ENCODE measurements around the gene COMMD3.
"Not testable (repeated sequence)": the region's sequence is repeated elsewhere in the genome, so short reads cannot be mapped to it uniquely, and the experiment has no call there.

The COMMD3 gene

DNA sequence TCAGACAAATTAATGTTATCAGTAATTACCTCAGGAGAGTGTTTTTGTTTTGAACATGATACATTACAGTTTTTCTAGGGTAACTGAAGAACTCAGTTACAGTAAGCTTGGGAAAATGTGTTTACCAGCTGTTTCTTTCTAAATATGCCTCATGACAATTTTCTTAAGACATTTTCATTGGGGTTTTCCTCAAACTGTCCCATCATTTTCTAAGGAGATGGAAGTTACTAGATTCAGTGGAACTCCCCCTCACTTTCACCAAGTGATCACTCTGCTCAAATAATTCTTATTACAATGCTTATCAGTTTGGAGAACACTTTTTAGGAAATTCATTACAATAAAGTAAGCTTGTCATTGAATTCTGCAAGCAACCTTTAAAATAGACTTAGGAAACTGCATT lies 22.7 kb downstream of the COMMD3 start:
- DNase-seq (ENCODE audit: low read depth) = no peak

DNA sequence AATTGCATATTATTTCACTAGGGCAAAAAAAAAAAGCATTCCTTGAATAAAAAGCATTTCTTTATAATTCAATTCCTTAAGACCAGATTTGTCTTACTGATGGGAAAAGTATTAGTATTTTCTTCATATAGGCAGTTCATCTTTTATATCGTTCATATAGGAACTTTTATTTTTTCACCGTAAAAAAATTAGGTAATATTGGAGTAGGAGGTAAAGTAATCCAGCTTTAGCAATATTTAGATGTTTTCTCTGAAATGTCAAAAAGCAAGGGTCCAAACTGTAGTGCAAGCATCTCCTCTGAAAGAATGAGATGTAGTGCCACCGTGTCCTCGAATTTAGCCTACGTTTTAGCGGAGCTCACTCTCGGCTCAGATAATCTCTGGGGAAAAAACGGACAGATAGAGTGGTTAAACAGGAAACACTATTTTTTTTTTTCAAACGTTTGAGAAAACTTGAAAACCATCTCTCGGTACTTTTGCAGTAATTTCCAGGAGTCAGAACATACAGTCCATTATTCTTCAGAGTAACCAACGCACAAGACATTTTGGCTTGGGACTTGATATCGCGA lies 23.7 kb downstream of the COMMD3 start:
- no peak for DNase-seq (ENCODE audit: low read depth)

DNA sequence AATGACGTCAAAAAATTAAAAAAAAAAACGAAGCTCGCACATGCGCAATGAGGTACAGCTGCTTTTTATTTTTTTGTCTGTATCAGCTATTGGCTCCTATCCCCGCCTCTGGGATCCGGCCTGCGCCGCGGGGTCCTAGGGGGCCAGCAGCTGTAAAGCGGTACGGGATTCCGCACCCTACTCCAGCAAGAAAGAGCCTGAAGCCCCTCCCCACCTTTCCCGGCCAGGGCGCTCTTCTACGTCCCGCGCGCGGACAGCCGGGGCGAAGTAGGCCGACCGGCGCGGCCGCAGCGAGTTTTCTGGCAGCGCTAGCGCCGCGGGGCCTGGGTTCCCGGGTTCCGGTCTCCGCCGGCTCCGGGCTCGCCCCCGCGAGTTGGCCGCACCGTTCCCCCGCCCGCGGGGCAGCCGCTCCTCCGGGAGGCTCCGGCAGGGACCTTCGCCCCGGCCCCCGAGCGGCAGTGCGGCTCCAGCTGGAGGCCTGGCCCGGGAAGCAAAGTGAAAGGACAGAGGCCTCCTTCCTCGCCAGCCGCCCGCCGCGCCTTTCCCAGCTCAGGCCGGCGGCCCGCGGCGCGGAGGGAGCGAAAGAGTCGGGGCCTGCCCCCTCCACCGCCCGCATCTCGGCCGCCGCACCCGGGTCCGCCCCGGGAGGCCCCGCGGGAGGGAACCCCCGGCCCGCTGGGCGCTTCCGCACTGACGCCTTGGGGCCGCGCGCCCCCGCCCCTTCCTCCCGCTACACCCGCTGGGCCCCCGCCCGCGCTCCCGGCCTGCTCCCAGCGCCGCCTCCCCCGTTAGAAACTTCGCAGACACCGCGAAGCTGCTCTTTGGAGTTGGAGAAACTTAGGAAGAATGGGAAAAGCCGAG lies 24.4 kb downstream of the COMMD3 start:
- DNase-seq (ENCODE audit: low read depth) = no peak

DNA sequence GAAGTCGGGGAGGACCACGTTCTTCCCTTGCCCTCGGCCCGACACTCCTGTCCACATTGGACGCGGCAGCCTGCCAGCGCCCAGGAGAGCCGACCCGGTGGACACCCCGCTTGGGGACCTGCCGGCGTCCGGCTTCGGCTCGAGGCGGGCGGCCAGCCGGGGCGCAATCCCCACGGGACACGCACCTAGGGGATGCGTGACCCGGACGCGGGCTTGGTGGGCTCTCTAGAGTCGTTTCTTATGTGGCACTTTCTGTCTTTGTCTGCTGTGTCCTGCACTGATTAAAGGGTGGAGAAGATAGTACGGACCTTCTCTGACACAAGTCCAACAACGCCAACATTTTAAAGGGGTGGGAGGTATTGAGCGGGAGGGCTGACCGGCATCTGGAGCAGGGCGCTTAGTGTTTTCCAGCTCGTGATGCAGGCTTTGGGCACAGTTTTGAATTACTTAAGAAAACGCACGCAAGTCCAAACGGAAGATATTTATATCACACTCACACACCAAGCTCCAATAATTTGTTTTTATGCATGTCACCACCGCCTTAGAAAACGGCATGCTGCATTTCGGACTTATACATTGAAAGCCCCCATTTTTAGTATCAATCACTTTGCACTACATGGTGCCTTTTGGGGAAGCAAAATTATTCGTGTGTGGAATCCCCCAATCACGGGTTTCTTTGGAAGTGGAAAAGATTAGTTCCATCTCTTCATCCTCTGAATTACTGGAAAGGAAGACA lies 25.2 kb downstream of the COMMD3 start:
- DNase-seq (ENCODE audit: low read depth) = no peak

DNA sequence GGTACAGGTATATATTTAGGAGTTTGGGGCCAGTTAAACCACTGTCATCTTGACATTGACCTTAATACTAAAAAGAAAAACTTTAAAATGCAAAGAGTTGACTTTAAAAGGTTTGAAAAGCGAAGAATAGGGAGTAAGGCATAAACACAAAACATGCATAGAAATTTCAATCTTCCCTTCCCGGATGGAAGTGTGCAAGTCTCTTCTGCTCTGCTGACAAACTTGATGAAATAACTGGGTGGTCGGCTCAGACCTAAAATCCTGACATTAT lies 25.7 kb downstream of the COMMD3 start:
- no peak for DNase-seq (ENCODE audit: low read depth)

DNA sequence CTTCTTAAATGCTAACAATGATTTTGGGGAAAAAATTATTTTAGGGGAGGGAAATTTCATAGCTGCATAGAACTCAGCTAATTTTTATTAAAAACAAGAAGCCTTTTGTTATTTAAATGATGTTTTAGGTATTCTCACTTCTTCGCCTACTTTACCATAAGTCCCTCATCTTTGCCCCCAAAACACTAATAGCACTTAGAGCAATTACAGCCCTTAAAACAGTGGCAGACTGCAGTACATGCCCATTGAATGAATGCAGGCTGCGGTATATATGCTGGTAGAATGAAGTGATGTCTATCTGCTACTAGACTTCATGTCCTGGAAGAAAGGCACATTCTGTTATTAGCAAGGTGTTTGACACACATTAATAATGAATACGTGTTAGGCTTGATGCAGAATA lies 26.2 kb downstream of the COMMD3 start:
- DNase-seq (ENCODE audit: low read depth) = no peak

DNA sequence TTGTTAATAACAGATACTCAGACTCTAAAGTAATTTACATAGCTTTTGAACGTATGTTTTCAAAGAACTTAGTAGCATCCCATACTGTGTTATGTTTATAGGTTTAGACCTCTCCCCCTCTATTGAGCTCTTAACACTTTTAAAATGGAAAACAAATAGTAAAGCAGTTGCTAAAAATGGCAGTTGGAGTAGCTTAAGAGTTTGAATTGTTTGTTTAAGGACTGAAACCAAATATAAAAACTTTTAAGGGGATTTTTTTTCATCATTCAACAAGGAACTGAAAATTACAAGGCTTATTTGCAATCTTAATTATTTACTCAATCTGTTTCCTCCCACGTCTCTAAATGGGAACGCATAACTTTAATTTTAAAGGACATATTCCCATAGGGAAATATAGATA lies 27.5 kb downstream of the COMMD3 start:
- DNase-seq (ENCODE audit: low read depth) = no peak

DNA sequence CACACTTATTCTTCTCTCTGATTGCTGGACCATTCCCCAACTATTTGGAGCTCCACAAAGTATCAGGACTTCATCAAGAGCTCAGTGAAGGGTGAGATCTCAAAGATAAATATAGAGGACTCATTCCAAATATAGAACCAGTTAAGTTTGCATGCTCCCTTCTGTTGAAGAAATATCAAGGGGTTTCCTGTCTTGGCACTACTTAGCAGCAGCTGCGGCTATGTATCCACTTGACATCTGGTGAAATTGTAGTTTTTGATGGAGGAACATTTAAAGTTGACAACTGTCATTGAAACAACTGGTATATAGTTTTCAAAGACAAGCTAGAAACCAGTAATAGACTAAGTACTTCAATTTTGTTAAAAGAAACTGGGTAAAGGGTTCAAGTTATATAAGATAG lies 28.1 kb downstream of the COMMD3 start:
- DNase-seq (ENCODE audit: low read depth) = no peak

DNA sequence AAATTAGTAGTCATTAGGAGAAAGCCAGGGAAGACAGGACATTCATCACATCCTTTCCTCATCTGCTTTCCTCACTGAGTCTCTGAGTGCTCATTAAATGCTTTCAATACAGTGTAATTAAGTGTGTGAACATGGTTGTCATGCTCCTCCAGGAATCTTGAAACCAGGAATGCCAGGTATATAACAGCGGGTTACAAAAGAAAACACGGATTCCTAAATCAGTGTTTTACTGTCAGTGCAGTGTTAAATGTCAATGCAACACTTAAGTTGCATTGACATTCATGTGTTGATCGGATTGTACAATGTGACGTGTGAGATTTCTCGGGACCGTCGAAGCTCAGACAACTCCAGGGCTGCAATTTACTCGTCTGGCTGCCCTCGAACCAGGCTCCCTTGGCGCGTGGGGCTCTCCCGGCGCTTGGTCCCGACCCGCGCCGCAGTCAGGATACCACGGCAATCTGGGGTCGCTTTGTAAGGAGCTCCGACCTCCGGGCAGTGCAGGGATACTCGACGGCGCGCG lies 28.7 kb downstream of the COMMD3 start:
- DNase-seq (ENCODE audit: low read depth) = no peak

DNA sequence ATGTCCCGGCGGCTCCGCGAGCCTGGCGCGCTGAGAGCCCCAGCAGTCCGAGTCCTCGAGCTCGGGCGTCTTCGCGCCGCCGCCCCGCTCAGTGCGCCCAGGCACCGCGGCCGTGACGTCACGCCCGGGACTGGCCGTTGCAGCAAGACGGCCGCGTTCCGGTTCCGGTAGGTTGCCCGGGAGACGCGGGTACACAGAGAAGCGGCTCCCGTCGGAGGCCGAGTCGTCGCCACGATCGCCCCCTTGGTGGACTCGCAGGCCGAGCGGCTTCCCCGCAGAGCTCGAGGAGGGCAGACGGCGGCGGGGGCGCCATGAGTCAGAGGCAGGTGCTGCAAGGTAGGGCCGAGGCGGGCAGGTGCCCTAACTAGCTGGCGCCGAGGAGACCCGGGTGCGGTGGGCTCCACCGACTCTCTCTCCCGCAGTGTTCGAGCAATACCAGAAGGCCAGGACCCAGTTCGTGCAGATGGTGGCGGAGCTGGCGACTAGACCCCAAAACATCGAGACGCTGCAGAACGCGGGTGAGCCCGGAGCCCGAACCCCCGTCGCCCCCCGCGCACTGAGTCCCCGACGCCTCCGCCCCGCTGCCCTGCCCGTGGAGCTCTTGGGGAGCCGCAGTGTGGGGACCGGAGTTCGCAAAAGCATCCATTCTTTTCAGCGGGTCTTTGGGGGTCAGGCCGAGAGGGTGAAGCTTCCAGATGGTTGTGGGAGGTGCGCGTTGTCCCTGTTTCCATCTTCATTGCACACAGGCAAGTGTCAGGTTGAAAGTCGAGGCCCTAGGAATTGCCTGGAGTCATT lies 29.3 kb downstream of the COMMD3 start, which contains the start of gene SPAG6:
SPAG6 (plus strand) TSS at position 196 of the 795 bp plus-strand sequence; CDS start at position 312, 116 bp downstream.
- no peak for DNase-seq (ENCODE audit: low read depth)

DNA sequence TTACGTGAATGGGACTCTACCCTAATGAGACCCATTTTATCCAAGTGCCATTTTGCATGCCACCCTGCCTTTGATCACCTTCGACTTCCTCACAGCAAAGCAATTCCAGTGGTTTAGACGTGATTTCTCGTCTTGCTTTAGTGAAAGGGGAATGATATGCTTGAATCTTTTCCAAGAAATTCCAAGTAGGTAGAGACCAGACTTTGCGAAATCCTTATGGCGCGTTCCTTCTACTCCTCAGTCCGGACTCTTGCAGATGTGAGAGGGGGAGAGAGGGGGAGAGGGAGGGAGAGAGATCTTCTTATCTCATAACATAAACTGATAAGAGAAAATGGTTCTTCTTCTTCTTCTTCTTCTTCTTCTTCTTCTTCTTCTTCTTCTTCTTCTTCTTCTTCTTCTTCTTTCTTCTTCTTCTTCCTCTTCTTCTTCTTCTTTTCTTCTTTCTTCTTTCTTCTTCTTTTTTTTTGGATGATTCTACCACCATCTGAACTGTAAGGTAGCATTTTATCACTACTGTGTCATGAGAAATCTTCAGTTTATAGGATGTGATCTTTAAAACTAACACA lies 30.0 kb downstream of the COMMD3 start:
- no peak for DNase-seq (ENCODE audit: low read depth)

DNA sequence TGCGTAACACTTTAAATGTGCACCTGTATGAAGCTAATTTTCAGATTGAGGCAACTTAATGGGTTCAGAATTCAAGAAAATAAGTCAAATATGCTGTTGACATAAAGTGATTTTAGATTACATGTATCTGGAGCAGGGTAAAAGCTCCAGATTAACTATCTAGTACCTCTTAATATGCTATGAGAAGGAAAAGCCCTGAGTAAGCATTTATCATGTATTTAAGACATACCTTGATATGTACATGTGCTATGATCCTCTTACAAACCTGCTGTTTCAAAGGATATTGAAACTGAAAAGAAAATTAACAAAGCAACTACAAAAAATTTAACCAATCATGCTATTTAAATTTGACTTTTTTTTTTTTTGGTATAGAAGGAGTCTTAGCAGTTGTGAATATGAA lies 33.6 kb downstream of the COMMD3 start:
- DNase-seq (ENCODE audit: low read depth) = no peak

DNA sequence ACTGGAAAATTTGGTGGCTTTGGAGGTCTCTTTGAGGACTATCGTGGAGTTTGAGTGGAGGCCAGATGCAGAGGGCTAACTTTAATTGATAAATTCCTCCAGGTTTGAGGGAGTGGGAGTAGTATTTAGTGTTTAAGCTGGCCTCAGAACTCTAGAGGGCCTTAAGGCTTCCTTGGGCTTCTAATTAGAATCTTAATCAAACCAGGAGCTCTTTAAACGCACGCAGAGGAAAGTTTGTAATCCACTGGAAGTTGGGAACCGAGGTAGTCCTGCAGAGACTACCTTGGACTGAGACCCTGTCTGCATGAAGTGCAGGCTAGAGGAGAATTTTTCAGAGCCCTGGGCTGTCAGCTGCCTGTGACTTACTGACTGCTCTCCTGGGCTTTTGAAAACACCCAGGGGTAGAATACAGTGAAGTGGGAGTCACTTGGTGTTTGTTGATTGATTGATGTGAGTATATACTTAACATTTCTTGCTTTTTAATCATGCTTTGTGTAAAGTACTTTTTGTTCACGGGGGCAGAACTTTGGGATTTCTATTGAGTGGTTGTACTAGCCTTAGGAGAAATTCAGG lies 35.0 kb downstream of the COMMD3 start:
- no peak for DNase-seq (ENCODE audit: low read depth)

DNA sequence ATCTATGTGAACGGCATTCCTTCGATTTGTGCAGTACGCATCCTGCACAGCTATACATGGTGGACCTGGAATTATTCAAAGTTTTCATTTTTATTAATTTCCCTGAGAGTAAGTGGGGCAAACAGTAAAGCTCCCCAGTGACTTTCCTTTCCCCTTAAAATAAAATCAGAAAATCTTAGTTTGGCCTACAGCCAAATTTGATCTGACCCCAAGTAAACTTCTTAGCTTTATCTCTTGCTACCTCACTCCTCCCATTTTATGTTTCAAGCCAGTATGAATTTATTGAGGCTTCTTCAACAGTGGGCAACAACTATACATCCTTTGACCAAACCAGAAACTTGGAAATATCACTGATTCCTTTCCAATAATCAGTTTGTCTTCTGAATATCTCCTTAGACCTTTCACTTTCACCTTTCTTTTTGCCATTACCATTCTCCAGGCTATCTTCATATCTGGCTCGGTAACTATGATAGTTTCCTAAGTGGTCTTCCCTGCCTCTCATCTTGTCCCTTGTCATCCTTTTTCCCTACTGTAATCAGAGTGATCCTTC lies 40.2 kb downstream of the COMMD3 start:
- no peak for DNase-seq (ENCODE audit: low read depth)

DNA sequence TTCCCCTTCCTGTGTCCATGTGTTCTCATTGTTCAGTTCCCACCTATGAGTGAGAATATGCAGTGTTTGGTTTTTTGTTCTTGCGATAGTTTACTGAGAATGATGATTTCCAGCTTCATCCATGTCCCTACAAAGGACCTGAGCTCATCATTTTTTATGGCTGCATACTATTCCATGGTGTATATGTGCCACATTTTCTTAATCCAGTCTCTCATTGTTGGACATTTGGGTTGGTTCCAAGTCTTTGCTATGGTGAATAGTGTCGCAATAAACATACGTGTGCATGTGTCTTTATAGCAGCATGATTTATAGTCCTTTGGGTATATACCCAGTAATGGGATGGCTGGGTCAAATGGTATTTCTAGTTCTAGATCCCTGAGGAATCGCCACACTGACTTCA lies 41.6 kb downstream of the COMMD3 start:
- not testable (repeated sequence) for DNase-seq (ENCODE audit: low read depth)

DNA sequence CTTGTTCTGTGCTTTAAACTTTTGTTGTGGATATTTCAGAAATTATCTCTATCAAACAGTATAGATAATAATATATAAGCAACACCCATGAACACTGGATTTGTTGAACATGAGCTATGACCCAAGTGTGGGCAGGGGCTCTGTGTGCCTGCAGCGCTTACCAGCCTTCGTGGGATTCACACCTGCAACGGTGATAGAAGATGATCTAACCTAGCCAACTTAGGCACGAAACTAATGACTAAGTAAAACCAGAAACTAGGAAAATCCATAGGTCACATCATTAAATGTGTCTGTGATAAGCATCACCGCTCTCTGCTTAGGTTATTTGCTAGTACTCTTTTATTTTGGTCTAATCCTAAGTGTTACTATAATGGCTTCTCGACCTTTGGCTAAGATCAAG lies 47.1 kb downstream of the COMMD3 start:
- no peak for DNase-seq (ENCODE audit: low read depth)

DNA sequence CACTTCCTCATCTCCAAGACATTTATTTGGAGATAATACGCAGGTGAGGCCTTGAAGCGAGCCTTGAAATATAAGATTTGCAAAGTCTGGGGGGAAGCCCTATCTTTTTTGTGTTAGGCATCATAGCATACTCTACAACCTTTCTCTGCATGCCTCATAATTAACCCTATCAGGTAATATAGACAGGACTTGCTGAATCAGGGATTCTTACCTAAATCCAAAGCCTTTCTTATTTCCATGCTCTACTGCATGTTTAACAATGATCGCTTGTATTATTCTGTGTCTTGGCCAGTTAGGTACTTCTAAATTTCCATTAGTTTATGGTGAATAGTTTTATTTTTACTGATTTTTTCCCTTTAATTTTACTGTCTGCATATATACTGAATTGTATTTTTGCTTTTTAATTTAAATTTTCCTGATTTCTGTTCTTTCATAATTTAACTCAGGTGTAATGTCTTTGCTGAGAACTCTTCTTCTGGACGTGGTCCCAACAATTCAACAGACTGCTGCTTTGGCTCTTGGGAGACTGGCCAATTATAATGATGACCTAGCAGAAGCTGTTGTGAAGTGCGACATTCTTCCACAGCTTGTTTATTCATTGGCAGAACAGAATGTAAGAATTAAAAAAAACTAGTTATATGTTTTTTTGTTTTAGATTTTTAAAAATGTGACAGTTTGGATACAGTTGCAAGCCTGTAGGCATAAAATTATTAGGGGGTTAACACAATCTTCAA lies 48.4 kb downstream of the COMMD3 start:
- DNase-seq (ENCODE audit: low read depth) = no peak

DNA sequence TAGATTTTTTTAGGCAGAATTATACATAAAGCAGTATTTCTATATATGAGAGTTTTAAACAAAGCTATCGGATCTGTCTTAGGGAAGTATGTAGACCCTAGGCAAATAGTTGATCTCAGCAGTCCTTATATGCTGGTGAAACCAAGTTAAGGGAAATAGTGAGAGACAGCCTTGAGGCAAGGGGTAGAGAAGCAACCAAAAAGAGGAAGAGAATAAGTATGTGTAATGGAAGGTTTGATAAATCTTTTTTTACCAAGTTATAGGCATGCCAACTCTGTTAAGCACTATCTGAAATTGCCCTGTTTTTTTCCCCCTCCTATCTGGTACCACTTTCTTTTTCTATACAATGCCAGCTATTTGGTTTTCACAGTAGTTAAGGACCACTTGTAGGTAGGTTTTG lies 49.0 kb downstream of the COMMD3 start:
- no peak for DNase-seq (ENCODE audit: low read depth)

DNA sequence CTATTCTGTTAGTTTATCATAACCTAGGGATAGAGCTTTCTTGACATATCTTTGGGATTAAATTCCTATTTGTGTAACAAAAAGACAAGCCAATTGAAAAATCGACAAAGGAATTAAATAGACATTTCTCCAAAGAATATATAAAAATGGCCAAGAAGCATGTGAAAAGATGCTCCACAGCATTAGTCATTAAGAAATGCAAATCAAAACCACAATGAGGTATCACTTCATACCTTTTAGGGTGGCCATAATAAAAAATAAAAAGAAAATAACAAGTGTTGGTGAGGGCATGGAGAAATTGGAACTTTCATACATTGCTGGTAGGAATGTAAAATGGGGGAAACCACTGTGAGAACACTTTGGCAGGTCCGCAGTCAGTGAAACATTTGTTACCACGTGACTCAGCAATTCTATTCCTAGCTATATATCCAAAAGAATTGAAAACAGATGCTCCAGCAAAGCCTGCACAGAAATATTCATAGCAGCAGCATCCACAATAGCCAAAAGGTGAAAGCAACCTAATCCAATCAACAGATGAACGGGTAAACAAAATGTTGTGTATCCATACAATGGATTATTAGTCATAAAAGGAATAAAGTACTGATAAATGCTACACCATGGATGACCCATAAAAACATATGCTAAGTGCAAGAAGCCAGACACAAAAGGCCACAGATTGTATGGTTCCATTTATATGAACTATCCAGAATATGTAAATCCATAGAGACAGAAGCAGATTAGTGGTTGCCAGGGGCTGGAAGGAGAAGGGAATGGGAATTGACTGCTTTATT lies 49.7 kb downstream of the COMMD3 start:
- no peak for DNase-seq (ENCODE audit: low read depth)

DNA sequence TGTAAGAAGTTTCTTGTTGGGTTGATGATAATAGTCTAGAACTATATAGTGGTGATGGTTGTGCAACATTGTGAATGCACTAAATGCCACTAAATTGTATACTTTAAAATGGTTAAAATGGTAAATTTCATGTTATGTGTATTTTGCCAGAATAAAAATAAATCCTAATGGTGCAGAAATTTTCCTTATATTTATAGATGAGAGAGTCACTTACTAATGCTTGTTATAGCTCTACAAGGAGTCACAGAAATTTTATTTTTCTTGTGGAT lies 50.2 kb downstream of the COMMD3 start:
- DNase-seq (ENCODE audit: low read depth) = no peak
